SH-SY5Y (cell line): ENCODE measurements around the gene GJA1.

Experiments
- GATA2 ChIP-seq: IDR thresholded peaks from 2 replicates; pipeline ENCODE4 v1.6.1; 2011; ENCODE audit warnings: mild to moderate bottlenecking, low read depth, low read length
- GATA3 ChIP-seq: IDR thresholded peaks from 2 replicates; pipeline ENCODE4 v1.6.1; 2011; ENCODE audit warnings: low read depth, mild to moderate bottlenecking, low read length, moderate library complexity

The GJA1 gene

GRCh38 chr6:121430514-121431460 lies 4.7 kb upstream of the GJA1 start:
- no peak for TF ChIP-seq GATA2

GRCh38 chr6:121434037-121434770 lies 1.2 kb upstream of the GJA1 start:
- TF ChIP-seq GATA2 (no peak), GATA3 (no peak)

- TF ChIP-seq GATA2 (no peak), GATA3 (no peak)
These were observed 920 bp downstream of the GJA1 start for GRCh38 chr6:121436274-121436857.

GRCh38 chr6:121436960-121437850 lies 1.8 kb downstream of the GJA1 start:
- TF ChIP-seq GATA3 (no peak), GATA2 (no peak)

- TF ChIP-seq GATA3 (no peak), GATA2 (no peak)
These were observed 2.6 kb downstream of the GJA1 start for GRCh38 chr6:121437851-121438651.

GRCh38 chr6:121438869-121439268 lies 3.4 kb downstream of the GJA1 start:
- no peak for TF ChIP-seq GATA3
- TF ChIP-seq GATA2, result no peak

- TF ChIP-seq GATA3, result no peak
- TF ChIP-seq GATA2, result no peak
These were observed 4.0 kb downstream of the GJA1 start for GRCh38 chr6:121439475-121439874.

GRCh38 chr6:121439926-121440325 lies 4.5 kb downstream of the GJA1 start:
- no peak for TF ChIP-seq GATA2
- no peak for TF ChIP-seq GATA3

- TF ChIP-seq GATA3, result no peak
- TF ChIP-seq GATA2, result no peak
These were observed 6.0 kb downstream of the GJA1 start for GRCh38 chr6:121441477-121441876.

GRCh38 chr6:121442576-121442975 lies 7.1 kb downstream of the GJA1 start:
- no peak for TF ChIP-seq GATA3
- TF ChIP-seq GATA2, result no peak

- TF ChIP-seq GATA2 (no peak), GATA3 (no peak)
These were observed 8.6 kb downstream of the GJA1 start for GRCh38 chr6:121443971-121444541.

GRCh38 chr6:121449331-121449730 lies 13.9 kb downstream of the GJA1 start:
- no peak for TF ChIP-seq GATA3
- TF ChIP-seq GATA2, result no peak

- TF ChIP-seq GATA3 (no peak), GATA2 (no peak)
These were observed 14.8 kb downstream of the GJA1 start for GRCh38 chr6:121450242-121450641.

GRCh38 chr6:121451250-121451649 lies 15.8 kb downstream of the GJA1 start:
- TF ChIP-seq GATA2 (no peak), GATA3 (no peak)

GRCh38 chr6:121453191-121453590 lies 17.7 kb downstream of the GJA1 start:
- TF ChIP-seq GATA3, result no peak
- no peak for TF ChIP-seq GATA2
